GM15510 (cell line): ENCODE measurements around the gene CHRD.

Source experiments
- POLR2A ChIP-seq: IDR thresholded peaks from 3 replicates; pipeline ENCODE4 v1.6.1; 2011; ENCODE audit warnings: borderline replicate concordance; ENCODE audit not compliant: insufficient read length; ENCODE audit errors: extremely low read depth

CHRD gene

GRCh38 chr3:184381261-184382224 lies 1.7 kb downstream of the CHRD start:
- TF ChIP-seq POLR2A: no peak

DNA sequence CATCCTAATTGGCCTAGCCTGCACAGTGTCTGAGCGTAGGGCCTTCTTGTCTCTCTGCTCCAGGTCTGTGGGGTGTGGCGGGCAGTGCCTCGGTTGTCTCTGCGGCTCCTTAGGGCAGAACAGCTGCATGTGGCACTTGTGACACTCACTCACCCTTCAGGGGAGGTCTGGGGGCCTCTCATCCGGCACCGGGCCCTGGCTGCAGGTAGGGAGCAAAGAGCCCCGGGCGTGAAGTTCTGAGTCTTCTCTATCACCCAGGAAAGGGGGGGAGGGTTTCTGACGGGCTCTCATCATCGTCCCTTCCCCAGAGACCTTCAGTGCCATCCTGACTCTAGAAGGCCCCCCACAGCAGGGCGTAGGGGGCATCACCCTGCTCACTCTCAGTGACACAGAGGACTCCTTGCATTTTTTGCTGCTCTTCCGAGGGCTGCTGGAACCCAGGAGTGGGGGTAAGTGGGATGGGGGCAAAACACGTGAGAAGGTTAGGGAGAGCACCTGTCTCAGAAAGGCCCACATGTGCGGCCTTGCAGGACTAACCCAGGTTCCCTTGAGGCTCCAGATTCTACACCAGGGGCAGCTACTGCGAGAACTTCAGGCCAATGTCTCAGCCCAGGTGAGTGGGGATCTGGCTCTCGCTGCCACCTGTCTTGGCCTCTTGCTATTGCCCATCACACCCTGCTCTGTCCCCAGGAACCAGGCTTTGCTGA lies 2.6 kb downstream of the CHRD start:
- no peak for TF ChIP-seq POLR2A

- no peak for TF ChIP-seq POLR2A
Measured at GRCh38 chr3:184383033-184383740, 3.3 kb downstream of the CHRD start.

DNA sequence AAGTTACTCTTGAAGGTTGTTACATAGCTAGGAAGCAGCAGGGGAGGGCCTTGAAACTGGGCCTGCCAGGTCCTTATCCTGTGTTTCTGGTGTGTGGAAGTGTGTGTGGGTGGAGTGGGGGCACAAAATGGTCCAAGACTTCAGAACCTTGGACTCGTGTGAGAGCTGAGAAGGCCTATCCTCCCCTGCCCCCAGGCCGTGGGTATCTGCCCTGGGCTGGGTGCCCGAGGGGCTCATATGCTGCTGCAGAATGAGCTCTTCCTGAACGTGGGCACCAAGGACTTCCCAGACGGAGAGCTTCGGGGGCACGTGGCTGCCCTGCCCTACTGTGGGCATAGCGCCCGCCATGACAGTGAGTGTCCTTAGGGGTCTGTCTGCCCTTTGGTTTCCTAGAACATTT lies 4.5 kb downstream of the CHRD start:
- TF ChIP-seq POLR2A: no peak

- TF ChIP-seq POLR2A: no peak
Measured at GRCh38 chr3:184384856-184385422, 5.1 kb downstream of the CHRD start.

DNA sequence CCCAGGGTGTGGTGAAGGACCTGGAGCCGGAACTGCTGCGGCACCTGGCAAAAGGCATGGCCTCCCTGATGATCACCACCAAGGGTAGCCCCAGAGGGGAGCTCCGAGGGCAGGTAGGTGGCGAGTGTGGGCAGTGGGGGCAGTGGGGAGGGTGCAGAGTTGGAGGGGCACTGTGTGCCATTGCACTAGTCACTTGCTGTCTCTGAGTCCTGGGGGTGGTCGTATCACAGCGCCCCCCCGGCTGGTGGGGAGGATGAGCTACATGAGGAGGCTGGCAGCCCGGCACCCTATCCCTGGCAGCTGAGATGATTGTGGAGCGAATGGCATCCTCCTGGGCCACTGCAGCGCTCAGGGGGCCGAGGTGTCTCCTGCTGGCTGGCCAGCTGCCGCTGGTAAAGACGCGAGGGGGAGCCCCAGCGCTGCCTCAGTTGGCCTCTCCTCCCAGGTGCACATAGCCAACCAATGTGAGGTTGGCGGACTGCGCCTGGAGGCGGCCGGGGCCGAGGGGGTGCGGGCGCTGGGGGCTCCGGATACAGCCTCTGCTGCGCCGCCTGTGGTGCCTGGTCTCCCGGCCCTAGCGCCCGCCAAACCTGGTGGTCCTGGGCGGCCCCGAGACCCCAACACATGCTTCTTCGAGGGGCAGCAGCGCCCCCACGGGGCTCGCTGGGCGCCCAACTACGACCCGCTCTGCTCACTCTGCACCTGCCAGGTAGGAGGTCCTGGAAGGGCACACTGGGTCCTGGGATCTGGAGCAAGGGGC lies 6.4 kb downstream of the CHRD start:
- TF ChIP-seq POLR2A: no peak

DNA sequence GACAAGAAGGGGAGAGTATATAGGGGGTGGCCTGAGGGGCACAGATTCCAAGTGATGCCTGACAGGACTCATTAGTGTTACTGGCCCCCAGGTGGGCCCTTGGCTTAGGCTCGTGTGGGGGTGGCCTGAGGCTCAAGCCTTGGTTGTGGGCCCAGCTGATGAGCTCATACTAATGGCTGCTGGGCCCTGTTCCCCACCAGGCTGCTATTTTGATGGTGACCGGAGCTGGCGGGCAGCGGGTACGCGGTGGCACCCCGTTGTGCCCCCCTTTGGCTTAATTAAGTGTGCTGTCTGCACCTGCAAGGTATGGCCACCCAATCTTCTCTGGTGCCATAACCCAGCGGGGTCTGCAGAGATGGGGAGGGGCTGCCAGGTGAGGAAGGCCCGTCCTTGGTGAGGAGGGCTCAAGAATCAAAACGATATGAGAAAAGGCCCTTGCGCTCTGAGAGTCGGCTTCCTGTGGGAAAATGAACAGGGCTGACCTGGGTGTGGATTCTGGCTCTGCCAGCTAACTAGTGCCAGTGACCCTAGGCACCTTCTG lies 7.4 kb downstream of the CHRD start:
- no peak for TF ChIP-seq POLR2A

DNA sequence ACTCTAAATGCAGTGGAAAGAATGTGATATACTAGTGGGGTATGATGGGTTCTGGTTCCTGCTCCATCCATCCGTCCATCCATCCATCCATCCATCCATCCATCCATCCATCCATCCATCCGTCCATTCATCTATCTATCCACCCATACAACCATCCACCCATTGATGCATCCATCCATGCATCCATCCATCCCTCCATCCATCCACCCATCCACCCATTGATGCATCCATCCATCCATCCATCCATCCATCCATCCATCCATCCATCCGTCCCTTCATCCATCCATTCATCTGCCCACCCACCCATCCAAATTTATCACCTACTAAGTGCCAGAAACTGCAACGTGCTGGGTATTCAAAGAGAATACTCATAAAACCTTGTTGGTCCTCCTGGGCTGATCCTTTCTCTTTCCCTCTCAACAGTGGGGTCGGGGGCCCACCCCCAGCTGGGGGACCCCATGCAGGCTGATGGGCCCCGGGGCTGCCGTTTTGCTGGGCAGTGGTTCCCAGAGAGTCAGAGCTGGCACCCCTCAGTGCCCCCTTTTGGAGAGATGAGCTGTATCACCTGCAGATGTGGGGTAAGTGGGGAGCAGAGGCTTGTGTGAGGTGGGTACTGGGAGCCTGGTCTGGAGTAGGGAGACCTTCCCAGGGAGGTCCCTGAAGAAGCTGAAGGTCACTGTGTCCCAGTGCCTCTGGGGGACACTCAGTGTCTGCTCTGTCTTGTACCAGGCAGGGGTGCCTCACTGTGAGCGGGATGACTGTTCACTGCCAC lies 8.5 kb downstream of the CHRD start:
- no peak for TF ChIP-seq POLR2A

DNA sequence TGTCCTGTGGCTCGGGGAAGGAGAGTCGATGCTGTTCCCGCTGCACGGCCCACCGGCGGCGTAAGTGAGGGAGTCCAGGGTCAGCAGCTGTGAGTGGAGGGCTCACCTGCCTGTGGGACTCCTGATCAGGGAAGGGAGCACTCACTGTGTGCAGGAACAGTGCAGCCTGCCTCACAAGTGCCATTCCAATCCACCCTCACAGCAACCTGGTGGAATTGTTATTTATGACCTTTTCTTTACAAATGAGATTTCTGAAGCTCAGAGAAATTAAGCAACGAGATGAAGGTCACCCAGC lies 9.0 kb downstream of the CHRD start:
- TF ChIP-seq POLR2A: no peak

DNA sequence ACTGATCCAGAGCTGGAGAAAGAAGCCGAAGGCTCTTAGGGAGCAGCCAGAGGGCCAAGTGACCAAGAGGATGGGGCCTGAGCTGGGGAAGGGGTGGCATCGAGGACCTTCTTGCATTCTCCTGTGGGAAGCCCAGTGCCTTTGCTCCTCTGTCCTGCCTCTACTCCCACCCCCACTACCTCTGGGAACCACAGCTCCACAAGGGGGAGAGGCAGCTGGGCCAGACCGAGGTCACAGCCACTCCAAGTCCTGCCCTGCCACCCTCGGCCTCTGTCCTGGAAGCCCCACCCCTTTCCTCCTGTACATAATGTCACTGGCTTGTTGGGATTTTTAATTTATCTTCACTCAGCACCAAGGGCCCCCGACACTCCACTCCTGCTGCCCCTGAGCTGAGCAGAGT lies 9.5 kb downstream of the CHRD start:
- TF ChIP-seq POLR2A: no peak

DNA sequence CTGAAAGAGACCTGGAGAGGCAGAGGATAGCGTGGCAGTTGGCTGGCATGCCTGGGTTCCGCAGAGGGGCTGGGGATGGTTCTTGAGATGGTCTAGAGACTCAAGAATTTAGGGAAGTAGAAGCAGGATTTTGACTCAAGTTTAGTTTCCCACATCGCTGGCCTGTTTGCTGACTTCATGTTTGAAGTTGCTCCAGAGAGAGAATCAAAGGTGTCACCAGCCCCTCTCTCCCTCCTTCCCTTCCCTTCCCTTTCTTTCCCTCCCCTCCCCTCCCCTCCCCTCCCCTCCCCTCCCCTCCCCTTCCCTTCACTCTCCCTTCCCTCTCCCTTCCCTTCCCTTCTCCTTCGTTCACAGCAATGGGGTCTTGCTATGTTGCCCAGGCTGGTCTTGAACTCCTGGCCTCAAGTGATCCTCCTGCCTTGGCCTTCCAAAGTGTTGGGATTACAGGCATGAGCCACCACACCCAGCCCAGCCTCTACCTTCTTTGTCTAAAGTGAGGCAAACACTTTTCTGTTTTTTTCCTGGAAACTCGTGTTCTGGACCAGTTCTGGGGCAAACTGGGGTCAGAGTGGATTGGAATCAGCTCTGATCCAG lies 10.2 kb downstream of the CHRD start:
- TF ChIP-seq POLR2A: no peak

GRCh38 chr3:184391266-184391665 lies 11.4 kb downstream of the CHRD start:
- TF ChIP-seq POLR2A: no peak

- no peak for TF ChIP-seq POLR2A
Measured at GRCh38 chr3:184395320-184395660, 15.4 kb downstream of the CHRD start.
